ENCODE measurements around the gene ZNF319. TPM values are rescaled to one million over a fixed set of nuclear protein-coding genes. Genes with fewer than 3 reads are reported as not detected.
A peak's percentile ranks its signal among the peaks of the same experiment; 100 is the strongest.

ZNF319 gene
- 2.9 TPM for total RNA-seq (2013)
- polyA plus RNA-seq (10 to 100 TPM in 1 of 3 donors, 1 to 10 TPM in 2; 1.9 to 11.5 (median 4.7) TPM), polyA minus RNA-seq (7.1 and 7.7 TPM in 2 replicates), total RNA-seq (3.1 to 7.2 (median 5.1) reads per million in 11 experiments)

- peak within 1 kb of the TSS; percentile 92 to 95 for H3K4me3 Mint-ChIP-seq
- H4K20me1 ChIP-seq (ENCODE audit: insufficient read depth, low read length): peaks cover 58% of the 10 kb centered on the region
- H3K36me3 Mint-ChIP-seq: peaks cover 48 to 56% of the 10 kb centered on the region in 2 donors
- DNase-seq: peak in 1 of 3 donors; percentile 2
- H3K27me3 ChIP-seq (ENCODE audit: control insufficient read depth in 2 of 2, insufficient read depth in 2 of 2, low read length in 2 of 2): no peaks in the 10 kb centered on the region
- H3K4me1 Mint-ChIP-seq: peaks cover 60% of the 10 kb centered on the region
- H3K27ac ChIP-seq (ENCODE audit: low read depth in 1 of 2, low read length in 2 of 2): peak within 1 kb of the TSS; percentile 92 to 95
- no peaks in the 10 kb centered on the region for H3K27me3 Mint-ChIP-seq (ENCODE audit: low read depth in 3 of 3)
- H3K4me1 ChIP-seq (ENCODE audit: control insufficient read depth in 1 of 2, insufficient read depth in 2 of 2, low read length in 2 of 2): peaks cover 43 to 57% of the 10 kb centered on the region in 2 donors
- no peak for TF ChIP-seq CTCF (IDR thresholded peaks at IDR 0.05)
- WGBS (ENCODE audit: insufficient coverage): under 1% methylated on average over 83 of the region's 95 CpGs
- peak within 1 kb of the TSS; percentile 84 to 98 (median 96) for H3K4me3 ChIP-seq (replicated peaks in 1 of 3; ENCODE audit: low read depth in 2 of 3, low read length in 3 of 3)
- H3K4me2 ChIP-seq (replicated peaks; ENCODE audit: extremely low read depth, low read length, poor library complexity, severe bottlenecking): peak within 1 kb of the TSS; percentile 100
- peaks cover 0 to 2% (median 0%) of the 10 kb centered on the region in 7 donors for H3K9me3 Mint-ChIP-seq
- peak within 1 kb of the TSS; percentile 80 for H3K9ac ChIP-seq (ENCODE audit: insufficient read depth, low read length, poor library complexity, severe bottlenecking)
- peaks cover 45 to 52% of the 10 kb centered on the region in 2 donors for H3K36me3 ChIP-seq (replicated peaks in 1 of 2; ENCODE audit: control insufficient read depth in 1 of 2, insufficient read depth in 2 of 2, low read length in 2 of 2)
- peak within 1 kb of the TSS; percentile 90 to 97 (median 94) for H3K27ac Mint-ChIP-seq
- peaks cover 45% of the 10 kb centered on the region for H3K79me2 ChIP-seq (ENCODE audit: insufficient read depth, low read length)
- intact Hi-C loops (cut with micrococcal nuclease): loop anchor here (2.0 to 10.0 kb wide), 6 partner anchors 15 to 423 kb away; partner anchors contain the start of genes KATNB1 (in 1 of the 2) and KIFC3 (in 1 of the 2)
- H3K9me3 ChIP-seq (replicated peaks in 1 of 2; ENCODE audit: control insufficient read depth in 1 of 2, insufficient read depth in 1 of 2, low read length in 2 of 2): no peaks in the 10 kb centered on the region
- H2AFZ ChIP-seq (ENCODE audit: insufficient read depth, low read depth, low read length, poor library complexity, severe bottlenecking): peak within 1 kb of the TSS; percentile 95
Observed at GRCh38 chr16:57999971-58000705, at the start of gene ZNF319. Gene ZNF319, minus strand, starts transcription at chr16:58000672. Its CDS starts 2,407 bp downstream, at chr16:57998265.

GRCh38 chr16:58049232-58050185 is 49.0 kb upstream of the ZNF319 start:
- no peak overlapping the region for H3K27ac ChIP-seq (ENCODE audit: low read depth in 1 of 2, low read length in 2 of 2)
- no peak overlapping the region for H3K27ac Mint-ChIP-seq
- intact Hi-C loops (cut with micrococcal nuclease): no loop called here

More at GRCh38 chr16:58049232-58050185, 49.0 kb upstream of the ZNF319 start:
- H4K20me1 ChIP-seq (ENCODE audit: insufficient read depth, low read length): no peaks in the 10 kb centered on the region
- no peaks in the 10 kb centered on the region for H3K36me3 ChIP-seq (replicated peaks in 1 of 2; ENCODE audit: control insufficient read depth in 1 of 2, insufficient read depth in 2 of 2, low read length in 2 of 2)
- H3K4me3 ChIP-seq (replicated peaks in 1 of 3; ENCODE audit: low read depth in 2 of 3, low read length in 3 of 3): no peak overlapping the region
- Mint-ChIP-seq H3K36me3 (no peaks in the 10 kb centered on the region), H3K27me3 (ENCODE audit: low read depth in 3 of 3) (peaks cover 3 to 7% (median 4%) of the 10 kb centered on the region in 3 donors), H3K4me3 (no peak overlapping the region), H3K4me1 (no peaks in the 10 kb centered on the region), H3K9me3 (peaks cover 0 to 5% (median 0%) of the 10 kb centered on the region in 7 donors)
- H3K9me3 ChIP-seq (replicated peaks in 1 of 2; ENCODE audit: control insufficient read depth in 1 of 2, insufficient read depth in 1 of 2, low read length in 2 of 2): no peaks in the 10 kb centered on the region
- no peaks in the 10 kb centered on the region for H3K79me2 ChIP-seq (ENCODE audit: insufficient read depth, low read length)
- no peak overlapping the region for H2AFZ ChIP-seq (ENCODE audit: insufficient read depth, low read depth, low read length, poor library complexity, severe bottlenecking)
- H3K27me3 ChIP-seq (ENCODE audit: control insufficient read depth in 2 of 2, insufficient read depth in 2 of 2, low read length in 2 of 2): no peaks in the 10 kb centered on the region
- 87% methylated on average over 12 of the region's 17 CpGs for WGBS (ENCODE audit: insufficient coverage)
- H3K4me1 ChIP-seq (ENCODE audit: control insufficient read depth in 1 of 2, insufficient read depth in 2 of 2, low read length in 2 of 2): no peaks in the 10 kb centered on the region
- no peak for DNase-seq
- H3K9ac ChIP-seq (ENCODE audit: insufficient read depth, low read length, poor library complexity, severe bottlenecking): no peak overlapping the region
- no peak overlapping the region for H3K4me2 ChIP-seq (replicated peaks; ENCODE audit: extremely low read depth, low read length, poor library complexity, severe bottlenecking)
- TF ChIP-seq CTCF (IDR thresholded peaks at IDR 0.05): no peak

Data from CD14-positive monocyte (primary cell).